H1 (cell line): ENCODE results near the gene SRD5A3. TPM values are rescaled to one million over a fixed set of nuclear protein-coding genes. Genes with fewer than 3 reads are reported as not detected.

Source experiments
- CTCF ChIA-PET: fragments of 300-600 bp; sonication (Branson Sonifier 250); formaldehyde crosslinking; loops from one replicate; lab custom pipeline; 2021; ENCODE audit not compliant: partially characterized antibody; lab: Charles Lee
- POLR2A ChIA-PET: fragments of 300-600 bp; sonication (Branson Sonifier 250); formaldehyde crosslinking; loops from one replicate; lab custom pipeline; 2021; ENCODE audit warnings: inconsistent platforms; ENCODE audit not compliant: partially characterized antibody; lab: Charles Lee
- DNase-seq, 2 experiments: peaks; one replicate each; pipeline versions ENCODE4 v3.0.0 to v3.0.0-alpha.2; 2010 to 2022; ENCODE audit warnings: low spot score in 2 of 2, low read depth in 1 of 2, mixed read lengths in 1 of 2
- FAIRE-seq: peaks from 2 replicates; lab custom pipeline; 2011; peaks lifted over from hg19 to GRCh38; lab: Jason Lieb, UNC
- H2AFZ ChIP-seq: 2 replicates; pipeline ENCODE4 v1.8.1; 2012; ENCODE audit warnings: low read length, inconsistent platforms
- H2AK5ac ChIP-seq: 2 replicates; pipeline ENCODE4 v1.6.1; 2013; ENCODE audit warnings: low read depth, low read length
- H2BK120ac ChIP-seq: replicated peaks from 2 replicates; pipeline ENCODE3; 2013; ENCODE audit warnings: low read depth, low read length, inconsistent platforms
- H2BK12ac ChIP-seq: 2 replicates; pipeline ENCODE4 v1.6.1; 2013; ENCODE audit warnings: low read depth, low read length
- H2BK15ac ChIP-seq: 2 replicates; pipeline ENCODE4 v1.6.1; 2013; ENCODE audit warnings: low read length
- H2BK20ac ChIP-seq: 2 replicates; pipeline ENCODE4 v1.6.1; 2013; ENCODE audit warnings: low read length
- H2BK5ac ChIP-seq: 2 replicates; pipeline ENCODE4 v1.6.1; 2013; ENCODE audit warnings: low read depth, low read length
- H3K14ac ChIP-seq: 2 replicates; pipeline ENCODE4 v1.6.1; 2013; ENCODE audit warnings: inconsistent platforms; ENCODE audit not compliant: insufficient read length
- H3K18ac ChIP-seq: 2 replicates; pipeline ENCODE4 v1.6.1; 2013; ENCODE audit warnings: low read length; ENCODE audit errors: extremely low read depth
- H3K23ac ChIP-seq: 2 replicates; pipeline ENCODE4 v1.6.1; 2013; ENCODE audit warnings: inconsistent platforms; ENCODE audit not compliant: insufficient read length
- H3K23me2 ChIP-seq: 2 replicates; pipeline ENCODE4 v1.6.1; 2013; ENCODE audit warnings: low read depth, low read length
- H3K27ac ChIP-seq: 2 replicates; pipeline ENCODE4 v1.6.1; 2011; ENCODE audit warnings: low read depth, low read length, inconsistent platforms
- H3K27me3 ChIP-seq, 4 experiments: replicated peaks in 1 of 4; 1 replicate in 1 of 4; 2 replicates in 3 of 4; pipeline versions ENCODE4 v1.6.1 to v1.8.1; 2011 to 2013; ENCODE audit warnings: low read length in 3 of 4, mild to moderate bottlenecking in 3 of 4, inconsistent platforms in 2 of 4, mixed read lengths in 2 of 4, moderate library complexity in 1 of 4; ENCODE audit not compliant: control insufficient read depth in 3 of 4, insufficient read depth in 3 of 4; ENCODE audit errors: extremely low read depth in 1 of 4
- H3K36me3 ChIP-seq, 4 experiments: 2 replicates each; pipeline versions ENCODE4 v1.6.1 to v1.8.1; 2011 to 2013; ENCODE audit warnings: mild to moderate bottlenecking in 4 of 4, low read length in 3 of 4, moderate library complexity in 2 of 4, control low read depth in 1 of 4, inconsistent platforms in 1 of 4; ENCODE audit not compliant: insufficient read depth in 4 of 4, control insufficient read depth in 2 of 4
- H3K4ac ChIP-seq: replicated peaks from 2 replicates; pipeline ENCODE3; 2013; ENCODE audit warnings: low read length, low read depth, mixed read lengths, inconsistent platforms; ENCODE audit not compliant: insufficient read length
- H3K4me1 ChIP-seq, 4 experiments: replicated peaks in 1 of 4; 1 replicate in 1 of 4; 2 replicates in 3 of 4; pipeline versions ENCODE4 v1.6.1 to v1.8.1; 2011 to 2013; ENCODE audit warnings: low read length in 3 of 4, inconsistent platforms in 2 of 4, mixed read lengths in 1 of 4; ENCODE audit not compliant: insufficient read depth in 4 of 4, control insufficient read depth in 3 of 4
- H3K4me2 ChIP-seq, 2 experiments: 2 replicates each; pipeline versions ENCODE4 v1.6.1 to v1.8.1; 2011 to 2013; ENCODE audit warnings: low read depth in 2 of 2, low read length in 2 of 2, control low read depth in 1 of 2, inconsistent platforms in 1 of 2, mild to moderate bottlenecking in 1 of 2; ENCODE audit not compliant: insufficient read depth in 1 of 2
- H3K4me3 ChIP-seq, 4 experiments: fragments of 200-600, 300-600 bp in 1 of 4; sonication (generic), shearing (Covaris generic), sonication (Bioruptor Twin) in 1 of 4; 2 replicates each; pipeline versions ENCODE4 v1.5.1 to v1.8.1; 2011 to 2016; ENCODE audit warnings: low read length in 4 of 4, low read depth in 3 of 4, control low read depth in 2 of 4, inconsistent platforms in 2 of 4, mild to moderate bottlenecking in 2 of 4, mixed read lengths in 1 of 4, moderate library complexity in 1 of 4; ENCODE audit not compliant: insufficient read depth in 2 of 4; ENCODE audit errors: extremely low read depth in 1 of 4
- H3K56ac ChIP-seq: replicated peaks from 2 replicates; pipeline ENCODE3; 2013; ENCODE audit warnings: low read depth, mild to moderate bottlenecking, mixed read lengths, low read length, inconsistent platforms; ENCODE audit not compliant: insufficient read length
- H3K79me1 ChIP-seq: 2 replicates; pipeline ENCODE4 v1.6.1; 2013; ENCODE audit warnings: low read depth, low read length, control low read depth
- H3K79me2 ChIP-seq, 2 experiments: 2 replicates each; pipeline versions ENCODE4 v1.6.1 to v1.8.1; 2012 to 2013; ENCODE audit warnings: low read length in 2 of 2, mild to moderate bottlenecking in 2 of 2, inconsistent platforms in 1 of 2; ENCODE audit not compliant: insufficient read depth in 2 of 2, control insufficient read depth in 1 of 2
- H3K9ac ChIP-seq, 4 experiments: replicated peaks in 1 of 4; 1 replicate in 1 of 4; 2 replicates in 3 of 4; pipeline versions ENCODE4 v1.6.1 to v1.8.1; 2011 to 2013; ENCODE audit warnings: low read depth in 3 of 4, low read length in 3 of 4, control low read depth in 2 of 4, mild to moderate bottlenecking in 2 of 4, moderate library complexity in 2 of 4, inconsistent platforms in 1 of 4; ENCODE audit errors: extremely low read depth in 1 of 4
- H3K9me3 ChIP-seq, 2 experiments: 2 replicates each; pipeline versions ENCODE4 v1.6.1 to v1.8.1; 2012 to 2013; ENCODE audit warnings: mild to moderate bottlenecking in 2 of 2, moderate library complexity in 2 of 2, control low read depth in 1 of 2, inconsistent platforms in 1 of 2, low read depth in 1 of 2, low read length in 1 of 2, mixed read lengths in 1 of 2; ENCODE audit not compliant: insufficient read depth in 2 of 2
- H4K20me1 ChIP-seq, 2 experiments: replicated peaks in 1 of 2; 2 replicates each; pipeline versions ENCODE3 to v1.8.1; 2011 to 2013; ENCODE audit warnings: inconsistent platforms in 2 of 2, low read length in 2 of 2, mild to moderate bottlenecking in 1 of 2; ENCODE audit not compliant: insufficient read depth in 2 of 2, control insufficient read depth in 1 of 2
- H4K5ac ChIP-seq: 2 replicates; pipeline ENCODE4 v1.6.1; 2013; ENCODE audit warnings: low read length, low read depth, mixed read lengths, inconsistent platforms; ENCODE audit not compliant: insufficient read length
- H4K8ac ChIP-seq: 2 replicates; pipeline ENCODE4 v1.8.0; 2013; ENCODE audit warnings: mild to moderate bottlenecking, moderate library complexity, low read length, inconsistent platforms; ENCODE audit not compliant: insufficient read depth; ENCODE audit errors: extremely low read depth
- H4K91ac ChIP-seq: replicated peaks from 2 replicates; pipeline ENCODE3; 2013; ENCODE audit warnings: low read length, mixed read lengths, inconsistent platforms; ENCODE audit not compliant: insufficient read length
- ASH2L ChIP-seq: fragments of 200-600, 300-600 bp; sonication (generic); IDR thresholded peaks from one replicate; pipeline ENCODE4 v1.7.1; 2017; ENCODE audit warnings: low read length
- RBBP5 ChIP-seq: IDR thresholded peaks from 2 replicates; pipeline ENCODE4 v1.7.1; 2012; ENCODE audit warnings: low read depth, mild to moderate bottlenecking, inconsistent platforms, low read length, moderate library complexity, borderline replicate concordance
- TBP ChIP-seq: IDR thresholded peaks from 2 replicates; pipeline ENCODE4 v1.6.1; 2011; ENCODE audit warnings: low read depth, low read length, improper control_type of control experiment
- ZNF274 ChIP-seq: IDR thresholded peaks from 2 replicates; pipeline ENCODE4 v1.7.0; 2012; ENCODE audit warnings: low read length, borderline replicate concordance; ENCODE audit errors: extremely low read depth
- WGBS, 2 experiments: shearing (Covaris generic) in 1 of 2; methylation state at CpG; one replicate each; pipeline versions ENCODE4 v1.1.6 to v1.1.7; 2013 to 2015; ENCODE audit warnings: low lambda C conversion rate in 2 of 2, mixed read lengths in 2 of 2, inconsistent platforms in 1 of 2, low coverage in 1 of 2, missing lambda C conversion rate in 1 of 2; ENCODE audit not compliant: insufficient replicate concordance in 2 of 2, insufficient coverage in 1 of 2, insufficient read length in 1 of 2; ENCODE audit errors: extremely low coverage in 1 of 2, missing lambda C conversion rate in 1 of 2; 5-methylcytosine and 5-hydroxymethylcytosine counted together
- polyA plus RNA-seq, 7 experiments: library from polyadenylated mRNA; depleted of rRNA in 3 of 7; stranded (reverse) in 5 of 7; unstranded in 2 of 7; fragments of >200 nt in 5 of 7; fragments of 200-250 nt in 2 of 7; gene quantifications; 1 replicate in 5 of 7; 2 replicates in 1 of 7; 4 replicates in 1 of 7; pipeline versions ENCODE4 v1.2.1 to v1.2.3, GENCODE V29; 2011 to 2013; ENCODE audit warnings: missing spikeins in 2 of 7, mixed read lengths in 2 of 7
- total RNA-seq: library from RNA; stranded (reverse); fragmentation: NEBNext Ultra II Directional; extraction: Animal tissue kit (Norgen Biotek cat#: 25700); gene quantifications from 2 replicates; pipeline ENCODE4 v1.2.1, GENCODE V29; 2021

Gene SRD5A3
- total and polyA plus RNA-seq, 2 of the 8 experiments (the other 6 are each of a cell fraction or from before 2014, with no cell fraction given) = 19.6 to 34.6 TPM

DNA sequence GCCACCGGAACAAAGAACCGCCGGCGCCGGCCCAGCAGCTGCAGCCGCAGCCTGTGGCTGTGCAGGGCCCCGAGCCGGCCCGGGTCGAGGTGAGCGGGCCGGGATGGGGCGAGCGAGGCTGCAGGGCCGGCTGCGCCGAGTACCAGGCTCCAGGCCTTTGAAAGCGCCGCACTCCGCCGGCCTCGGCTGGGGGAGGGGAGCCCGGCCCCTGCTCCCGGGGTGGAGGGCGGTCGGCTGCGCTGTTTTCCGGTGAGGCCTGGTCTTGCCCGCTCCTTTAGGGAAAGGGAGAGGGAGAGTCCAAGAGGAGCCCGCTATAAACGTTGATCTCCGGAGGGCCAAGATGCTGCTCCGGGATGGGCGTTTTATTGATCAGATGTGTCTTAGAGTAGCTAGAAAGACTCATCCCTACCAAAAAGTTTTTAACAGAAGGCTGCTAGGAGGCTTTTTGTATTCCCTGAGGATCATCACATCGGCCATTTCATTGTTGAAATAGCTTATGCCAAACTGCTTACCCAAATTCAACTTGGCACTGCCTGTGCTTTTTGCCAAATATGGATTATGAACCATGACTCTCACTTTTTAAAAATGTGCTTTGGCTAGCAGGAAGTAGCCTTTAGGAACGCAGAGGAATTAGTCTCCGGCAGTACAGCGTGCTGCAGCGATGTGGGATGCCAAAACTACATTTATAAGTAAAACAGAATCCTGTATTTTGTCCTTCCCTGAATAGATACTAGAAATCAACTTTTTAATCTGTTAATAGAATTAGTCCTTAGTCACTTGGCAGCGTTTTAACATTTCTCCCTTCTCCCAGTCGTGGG, 50.5 kb downstream of the SRD5A3 start:
- Histone ChIP-seq H2AK5ac (peak overlapping the region; percentile 88), H3K9ac (peak overlapping the region; percentile 90 to 99 (median 94)), H2BK120ac (no peak overlapping the region), H2BK15ac (no peak overlapping the region), H3K4ac (no peak overlapping the region), H2BK12ac (no peak overlapping the region), H3K14ac (no peak overlapping the region), H3K4me2 (peak overlapping the region; percentile 81 to 97), H3K56ac (peak overlapping the region; percentile 85), H3K18ac (no peak overlapping the region), H3K27me3 (no peaks in the 10 kb centered on the region), H2BK5ac (0 out of 2 replicates have a peak overlapping the region, but pooled peaks have one; percentile 52), H4K8ac (peak overlapping the region; percentile 99), H4K91ac (no peak overlapping the region), H3K4me3 (peak overlapping the region; percentile 74 to 87 (median 79)), H4K20me1 (peaks cover 12 to 15% of the 10 kb centered on the region in 2 experiments), H3K79me1 (peaks cover 4% of the 10 kb centered on the region), H3K79me2 (peaks cover 33 to 52% of the 10 kb centered on the region in 2 experiments), H3K23me2 (peaks cover 18% of the 10 kb centered on the region), H3K9me3 (no peaks in the 10 kb centered on the region), H4K5ac (no peak overlapping the region), H3K36me3 (peaks cover 0 to 21% (median 1%) of the 10 kb centered on the region in 4 experiments; a peak in 2 of 8 replicates), H3K27ac (peak overlapping the region; percentile 91; the same call in 1 of the 2 replicates), H3K4me1 (peaks cover 0 to 6% (median under 1%) of the 10 kb centered on the region in 4 experiments; a peak in 2 of 7 replicates), H2AFZ (no peak overlapping the region), H2BK20ac (no peak overlapping the region), H3K23ac (no peak overlapping the region)
- CTCF ChIA-PET = interaction anchor here (0.6 to 1.8 kb wide), 5 partner anchors 10 to 425 kb away, joined by 3 to 6 read pairs (median 3); no protein-coding TSS in a partner anchor
- 3% methylated on average over 39 of the region's 41 CpGs; no CpG with 5 or more reads in 1 of the 2 experiments for WGBS, 2 experiments
- POLR2A ChIA-PET = interaction anchor here (0.8 to 3.6 kb wide), 8 partner anchors 10 to 212 kb away, joined by 4 to 19 read pairs (median 6); no protein-coding TSS in a partner anchor
- DNase-seq (peak in 1 of 2 experiments; percentile 74), FAIRE-seq (no peak)
- TF ChIP-seq TBP (peak; percentile 27; the same call in 1 of the 2 replicates), RBBP5 (peak; percentile 46; the same call in 1 of the 2 replicates), ASH2L (peak; percentile 15), ZNF274 (no peak)
